Measurements from ENCODE around the gene LPCAT1. TPM values are rescaled to one million over a fixed set of nuclear protein-coding genes. Genes with fewer than 3 reads are reported as not detected.
"Not testable (repeated sequence)": the region's sequence is repeated elsewhere in the genome, so short reads cannot be mapped to it uniquely, and the experiment has no call there.

LPCAT1 gene
- total RNA-seq: 10 to 100 TPM; 70.8 to 72.2 TPM

DNA sequence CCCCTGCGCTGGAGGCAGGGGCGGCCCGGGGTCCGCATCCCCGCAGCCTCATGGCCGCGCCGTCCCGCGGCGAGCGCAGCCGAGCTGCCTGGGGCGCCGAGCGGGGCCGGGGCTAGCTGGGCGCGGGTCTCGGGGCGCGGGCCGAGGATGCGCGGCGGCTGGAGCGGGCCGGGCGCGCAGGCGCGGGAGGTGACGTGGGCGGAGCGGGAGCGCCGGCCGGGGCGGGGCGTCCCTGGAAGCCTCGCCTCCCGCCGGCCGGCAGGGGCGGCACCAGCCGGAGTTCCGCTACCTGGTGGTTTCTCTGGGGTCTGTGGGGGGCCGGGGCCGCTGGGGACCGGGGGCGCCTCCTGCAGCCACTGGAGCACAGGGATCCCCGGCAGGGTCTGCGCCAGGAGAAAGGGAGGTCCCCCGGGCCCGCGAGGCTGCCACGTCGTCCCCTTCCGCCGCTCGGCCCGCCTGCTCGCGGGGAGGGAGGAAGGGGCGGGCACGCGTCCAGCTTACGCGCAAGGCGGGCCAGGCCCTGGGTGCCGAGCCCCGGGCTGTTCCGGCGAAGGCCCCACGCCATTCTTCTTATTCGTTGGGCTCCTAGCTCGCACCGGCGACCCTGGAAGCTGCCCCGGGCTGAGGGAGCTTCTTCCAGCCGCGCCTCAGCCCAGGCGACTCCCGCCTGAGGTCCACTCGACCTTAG lies at the start of gene LPCAT1:
Gene LPCAT1, minus strand, starts transcription at position 168 of the 688 bp plus-strand sequence. Its CDS starts 116 bp downstream, at position 52.
- Mint-ChIP-seq H3K4me1 (peaks cover 17% of the 10 kb centered on the region), H3K27me3 (peaks cover 3% of the 10 kb centered on the region), H3K27ac (peak within 1 kb of the TSS; percentile 67), H3K4me3 (peak within 1 kb of the TSS; percentile 84), H3K9me3 (no peaks in the 10 kb centered on the region), H3K36me3 (peaks cover 3% of the 10 kb centered on the region)
- DNase-seq (peak; percentile 91), ATAC-seq (ENCODE audit: low read depth) (peak; percentile 85)
- POLR2A ChIA-PET: interaction anchor here (1.0 to 1.5 kb wide), 4 partner anchors 12 to 179 kb away, joined by 3 to 10 read pairs (median 4); partner anchors contain the start of gene CLPTM1L

- ATAC-seq (ENCODE audit: low read depth); H3K9me3 Mint-ChIP-seq; DNase-seq; H3K27ac Mint-ChIP-seq; H3K27me3 Mint-ChIP-seq; H3K4me1 Mint-ChIP-seq; H3K4me3 Mint-ChIP-seq; POLR2A ChIA-PET: not testable (repeated sequence)
- H3K36me3 Mint-ChIP-seq: peaks cover 20% of the 10 kb centered on the region
Observed at GRCh38 chr5:1571875-1572274, 48.1 kb upstream of the LPCAT1 start.

GRCh38 chr5:1570975-1571374 lies 47.2 kb upstream of the LPCAT1 start:
- no peak overlapping the region for H3K27ac Mint-ChIP-seq
- peaks cover 3% of the 10 kb centered on the region for H3K4me1 Mint-ChIP-seq
- DNase-seq (no peak), ATAC-seq (ENCODE audit: low read depth) (no peak)
- peaks cover 3% of the 10 kb centered on the region for H3K9me3 Mint-ChIP-seq
- POLR2A ChIA-PET: no interaction called here
- H3K27me3 Mint-ChIP-seq: no peaks in the 10 kb centered on the region
- H3K4me3 Mint-ChIP-seq: no peak overlapping the region
- H3K36me3 Mint-ChIP-seq: peaks cover 20% of the 10 kb centered on the region

GRCh38 chr5:1568201-1568979 lies 44.6 kb upstream of the LPCAT1 start:
- POLR2A ChIA-PET: no interaction called here
- Mint-ChIP-seq H3K9me3 (peaks cover 3% of the 10 kb centered on the region), H3K36me3 (peaks cover 17% of the 10 kb centered on the region), H3K4me1 (peaks cover 1% of the 10 kb centered on the region), H3K27ac (peak overlapping the region; percentile 54), H3K27me3 (no peaks in the 10 kb centered on the region), H3K4me3 (no peak overlapping the region)
- DNase-seq (no peak), ATAC-seq (ENCODE audit: low read depth) (no peak)

GRCh38 chr5:1567527-1568200 lies 43.9 kb upstream of the LPCAT1 start:
- POLR2A ChIA-PET, H3K27ac Mint-ChIP-seq: not testable (repeated sequence)

DNA sequence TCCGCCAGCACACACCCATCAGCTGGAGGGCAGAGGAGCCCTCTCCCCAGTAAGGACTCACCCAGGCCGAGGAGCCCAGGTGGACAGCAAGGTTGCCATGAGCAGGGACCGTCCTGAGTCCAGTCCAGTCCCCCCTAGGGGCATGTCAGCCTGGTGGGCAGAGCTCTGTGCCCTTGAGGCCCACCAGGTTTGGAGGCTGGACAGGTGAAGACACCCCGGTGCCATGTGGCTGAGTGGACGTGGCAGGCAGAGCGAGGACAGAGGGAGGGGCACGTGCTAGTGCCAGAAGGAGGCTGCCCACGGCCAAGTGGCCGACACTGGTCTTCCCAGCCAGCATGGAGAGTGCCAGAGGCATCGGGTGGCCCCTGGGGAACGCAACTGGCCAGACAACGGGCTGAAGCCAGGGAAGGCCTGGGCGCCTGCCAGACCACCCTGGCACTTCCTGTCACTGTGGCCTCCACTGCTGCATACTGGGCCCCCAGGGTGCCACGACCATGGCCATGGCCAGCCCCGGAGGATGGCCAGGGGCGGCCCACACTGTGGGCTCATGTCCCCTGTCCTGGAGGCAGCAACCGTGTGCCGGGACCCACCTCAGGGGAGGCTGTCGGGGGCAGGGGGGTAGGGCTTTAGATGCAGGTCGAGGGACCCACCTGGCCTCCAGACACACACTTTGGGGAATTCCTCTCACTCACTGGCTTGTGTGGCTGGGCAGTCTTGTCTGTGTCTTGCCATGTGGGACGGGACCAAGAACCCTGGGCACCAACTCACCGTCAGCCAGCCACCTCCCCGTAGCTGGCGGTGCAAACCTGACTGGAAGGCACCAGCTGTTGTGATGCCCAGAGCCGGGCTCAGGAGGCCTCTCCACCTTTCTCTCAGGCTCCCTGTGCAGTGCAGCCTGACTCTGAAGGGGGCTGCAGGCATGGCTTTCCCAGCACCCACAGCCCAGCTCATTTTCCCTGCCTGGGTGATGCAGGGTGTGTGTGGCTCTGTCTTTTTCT lies 42.3 kb upstream of the LPCAT1 start:
- no peak overlapping the region for H3K4me3 Mint-ChIP-seq
- H3K9me3 Mint-ChIP-seq: peaks cover 3% of the 10 kb centered on the region
- H3K36me3 Mint-ChIP-seq: peaks cover 13% of the 10 kb centered on the region
- no peak for ATAC-seq (ENCODE audit: low read depth)
- peaks cover 1% of the 10 kb centered on the region for H3K4me1 Mint-ChIP-seq
- POLR2A ChIA-PET: no interaction called here
- H3K27ac Mint-ChIP-seq: no peak overlapping the region
- no peak for DNase-seq
- H3K27me3 Mint-ChIP-seq: no peaks in the 10 kb centered on the region

More at GRCh38 chr5:1567527-1568200, 43.9 kb upstream of the LPCAT1 start:
- H3K4me1 Mint-ChIP-seq; H3K27me3 Mint-ChIP-seq; DNase-seq; H3K4me3 Mint-ChIP-seq; ATAC-seq (ENCODE audit: low read depth); H3K9me3 Mint-ChIP-seq: not testable (repeated sequence)
- peaks cover 17% of the 10 kb centered on the region for H3K36me3 Mint-ChIP-seq

- ATAC-seq (ENCODE audit: low read depth): no peak
- DNase-seq: no peak
- Mint-ChIP-seq H3K27me3 (peaks cover 2% of the 10 kb centered on the region), H3K4me3 (no peak overlapping the region), H3K9me3 (no peaks in the 10 kb centered on the region), H3K36me3 (peaks cover 4% of the 10 kb centered on the region), H3K4me1 (peaks cover 1% of the 10 kb centered on the region), H3K27ac (no peak overlapping the region)
- POLR2A ChIA-PET: no interaction called here
Observed at GRCh38 chr5:1564824-1565736, 41.3 kb upstream of the LPCAT1 start.

GRCh38 chr5:1564182-1564748 lies 40.5 kb upstream of the LPCAT1 start:
- DNase-seq: no peak
- ATAC-seq (ENCODE audit: low read depth): no peak
- Mint-ChIP-seq H3K4me3 (no peak overlapping the region), H3K9me3 (no peaks in the 10 kb centered on the region), H3K27ac (no peak overlapping the region), H3K36me3 (no peaks in the 10 kb centered on the region), H3K4me1 (peaks cover 1% of the 10 kb centered on the region), H3K27me3 (peaks cover 3% of the 10 kb centered on the region)
- POLR2A ChIA-PET: no interaction called here

- ATAC-seq (ENCODE audit: low read depth) (no peak), DNase-seq (no peak)
- Mint-ChIP-seq H3K27ac (no peak overlapping the region), H3K9me3 (no peaks in the 10 kb centered on the region), H3K36me3 (no peaks in the 10 kb centered on the region), H3K27me3 (peaks cover 6% of the 10 kb centered on the region), H3K4me3 (no peak overlapping the region), H3K4me1 (peaks cover 1% of the 10 kb centered on the region)
- POLR2A ChIA-PET: no interaction called here
Observed at GRCh38 chr5:1563617-1564181, 39.9 kb upstream of the LPCAT1 start.

GRCh38 chr5:1563051-1563461 lies 39.3 kb upstream of the LPCAT1 start:
- Mint-ChIP-seq H3K36me3 (no peaks in the 10 kb centered on the region), H3K4me1 (no peaks in the 10 kb centered on the region), H3K27me3 (peaks cover 6% of the 10 kb centered on the region), H3K9me3 (no peaks in the 10 kb centered on the region), H3K4me3 (no peak overlapping the region), H3K27ac (no peak overlapping the region)
- DNase-seq (no peak), ATAC-seq (ENCODE audit: low read depth) (no peak)
- POLR2A ChIA-PET: no interaction called here

DNA sequence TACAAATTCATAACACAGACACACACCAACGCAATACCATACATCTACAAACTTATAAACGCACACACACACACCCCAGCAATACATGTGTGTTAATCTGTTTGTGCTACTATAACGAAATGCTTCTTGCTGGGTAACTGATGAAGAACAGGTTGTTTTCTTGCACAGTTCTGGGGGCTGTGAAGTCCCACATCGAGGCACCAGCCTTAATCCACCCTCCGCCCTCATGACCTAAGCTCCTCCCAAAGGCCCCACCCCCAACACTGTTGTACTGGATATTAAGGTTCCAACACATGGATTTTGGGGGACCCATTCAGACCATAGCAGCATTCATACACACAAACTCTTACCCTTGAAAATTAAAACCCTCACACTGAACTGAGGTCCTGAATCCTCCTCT lies 38.8 kb upstream of the LPCAT1 start:
- H3K27me3 Mint-ChIP-seq: peaks cover 6% of the 10 kb centered on the region
- ATAC-seq (ENCODE audit: low read depth): no peak
- no peaks in the 10 kb centered on the region for H3K36me3 Mint-ChIP-seq
- H3K27ac Mint-ChIP-seq: no peak overlapping the region
- H3K4me3 Mint-ChIP-seq: no peak overlapping the region
- no peaks in the 10 kb centered on the region for H3K9me3 Mint-ChIP-seq
- POLR2A ChIA-PET: no interaction called here
- no peaks in the 10 kb centered on the region for H3K4me1 Mint-ChIP-seq
- no peak for DNase-seq
